ES-I3 (cell line): ENCODE measurements around the gene SCAI.
"Not testable (repeated sequence)": the region's sequence is repeated elsewhere in the genome, so short reads cannot be mapped to it uniquely, and the experiment has no call there.

Experiments used
- H3K36me3 ChIP-seq: 2 replicates; pipeline ENCODE4 v1.6.1; 2013; ENCODE audit warnings: mild to moderate bottlenecking, low read length, control low read depth, moderate library complexity; ENCODE audit not compliant: insufficient read depth
- H3K4me1 ChIP-seq: 2 replicates; pipeline ENCODE4 v1.6.1; 2013; ENCODE audit warnings: mild to moderate bottlenecking, control low read depth, low read length; ENCODE audit not compliant: insufficient read depth
- H3K9ac ChIP-seq: 2 replicates; pipeline ENCODE4 v1.6.1; 2013; ENCODE audit warnings: low read depth, mild to moderate bottlenecking, low read length, moderate library complexity
- H3K9me3 ChIP-seq: 2 replicates; pipeline ENCODE4 v1.6.1; 2013; ENCODE audit warnings: mild to moderate bottlenecking, low read length, moderate library complexity; ENCODE audit not compliant: control insufficient read depth, insufficient read depth

SCAI gene

GRCh38 chr9:125066839-125067619 is 76.3 kb downstream of the SCAI start:
- no peaks in the 10 kb centered on the region for H3K9me3 ChIP-seq
- H3K4me1 ChIP-seq: no peaks in the 10 kb centered on the region
- H3K36me3 ChIP-seq: no peaks in the 10 kb centered on the region
- H3K9ac ChIP-seq: no peak overlapping the region

GRCh38 chr9:125061391-125061790 is 81.9 kb downstream of the SCAI start:
- Histone ChIP-seq H3K9ac (no peak overlapping the region), H3K36me3 (no peaks in the 10 kb centered on the region), H3K4me1 (no peaks in the 10 kb centered on the region), H3K9me3 (no peaks in the 10 kb centered on the region)

- Histone ChIP-seq H3K9ac (no peak overlapping the region), H3K4me1 (no peaks in the 10 kb centered on the region), H3K9me3 (no peaks in the 10 kb centered on the region), H3K36me3 (no peaks in the 10 kb centered on the region)
Measured at GRCh38 chr9:125049212-125050049, 93.9 kb downstream of the SCAI start.

- Histone ChIP-seq H3K4me1 (no peaks in the 10 kb centered on the region), H3K9ac (no peak overlapping the region), H3K36me3 (no peaks in the 10 kb centered on the region), H3K9me3 (no peaks in the 10 kb centered on the region)
Measured at GRCh38 chr9:125043631-125044030, 99.7 kb downstream of the SCAI start.

GRCh38 chr9:125043148-125043547 is 100.2 kb downstream of the SCAI start:
- H3K9me3 ChIP-seq: no peaks in the 10 kb centered on the region
- H3K4me1 ChIP-seq: no peaks in the 10 kb centered on the region
- H3K9ac ChIP-seq: no peak overlapping the region
- H3K36me3 ChIP-seq: no peaks in the 10 kb centered on the region

- H3K36me3 ChIP-seq: no peaks in the 10 kb centered on the region
- H3K4me1 ChIP-seq: no peaks in the 10 kb centered on the region
- no peak overlapping the region for H3K9ac ChIP-seq
- H3K9me3 ChIP-seq: no peaks in the 10 kb centered on the region
Measured at GRCh38 chr9:125038166-125038565, 105.2 kb downstream of the SCAI start.

- Histone ChIP-seq H3K9me3 (no peaks in the 10 kb centered on the region), H3K36me3 (peaks cover 8% of the 10 kb centered on the region), H3K4me1 (no peaks in the 10 kb centered on the region), H3K9ac (no peak overlapping the region)
Measured at GRCh38 chr9:125028041-125028440, 115.3 kb downstream of the SCAI start.

GRCh38 chr9:125024917-125025316 is 118.4 kb downstream of the SCAI start:
- Histone ChIP-seq H3K9me3 (no peaks in the 10 kb centered on the region), H3K9ac (no peak overlapping the region), H3K4me1 (peaks cover 4% of the 10 kb centered on the region; the same call in 1 of the 2 replicates), H3K36me3 (peaks cover 8% of the 10 kb centered on the region)

- H3K4me1 ChIP-seq: peaks cover 4% of the 10 kb centered on the region; the same call in 1 of the 2 replicates
- H3K9me3 ChIP-seq: no peaks in the 10 kb centered on the region
- H3K9ac ChIP-seq: no peak overlapping the region
- peaks cover 8% of the 10 kb centered on the region; the same call in 1 of the 2 replicates for H3K36me3 ChIP-seq
Measured at GRCh38 chr9:125021069-125021468, 122.3 kb downstream of the SCAI start.

- H3K9ac ChIP-seq, H3K9me3 ChIP-seq, H3K4me1 ChIP-seq, H3K36me3 ChIP-seq: not testable (repeated sequence)
Measured at GRCh38 chr9:125015655-125016054, 127.7 kb downstream of the SCAI start.

GRCh38 chr9:125012013-125012412 is 131.3 kb downstream of the SCAI start:
- H3K36me3 ChIP-seq, H3K9ac ChIP-seq, H3K4me1 ChIP-seq, H3K9me3 ChIP-seq: not testable (repeated sequence)

GRCh38 chr9:125008599-125008998 is 134.7 kb downstream of the SCAI start:
- H3K4me1 ChIP-seq: no peaks in the 10 kb centered on the region
- no peak overlapping the region for H3K9ac ChIP-seq
- no peaks in the 10 kb centered on the region for H3K36me3 ChIP-seq
- no peaks in the 10 kb centered on the region for H3K9me3 ChIP-seq

GRCh38 chr9:125003332-125003731 is 140.0 kb downstream of the SCAI start:
- Histone ChIP-seq H3K9me3 (no peaks in the 10 kb centered on the region), H3K36me3 (no peaks in the 10 kb centered on the region), H3K4me1 (no peaks in the 10 kb centered on the region), H3K9ac (no peak overlapping the region)

- Histone ChIP-seq H3K36me3 (no peaks in the 10 kb centered on the region; the same call in none of the 2 replicates), H3K4me1 (no peaks in the 10 kb centered on the region), H3K9ac (no peak overlapping the region), H3K9me3 (no peaks in the 10 kb centered on the region)
Measured at GRCh38 chr9:124983698-124984097, 159.6 kb downstream of the SCAI start.

GRCh38 chr9:124980431-124980830 is 162.9 kb downstream of the SCAI start:
- Histone ChIP-seq H3K9ac (no peak overlapping the region), H3K4me1 (peaks cover 5% of the 10 kb centered on the region; the same call in 1 of the 2 replicates), H3K36me3 (no peaks in the 10 kb centered on the region; the same call in none of the 2 replicates), H3K9me3 (no peaks in the 10 kb centered on the region)
